ENCODE data around the gene SEC61G. TPM values are rescaled to one million over a fixed set of nuclear protein-coding genes. Genes with fewer than 3 reads are reported as not detected.

Gene SEC61G
- polyA plus RNA-seq, 2 donors: 132 to 290 TPM

- H3K4me3 ChIP-seq (ENCODE audit: low read depth in 1 of 2, low read length in 2 of 2): no peak overlapping the region
- no peaks in the 10 kb centered on the region for H3K27me3 ChIP-seq (ENCODE audit: control insufficient read depth in 1 of 2, insufficient read depth in 2 of 2, low read length in 2 of 2)
- 88 to 91% methylated on average over 7 of the region's 7 CpGs for WGBS, 2 donors
- no peaks in the 10 kb centered on the region for H3K9me3 ChIP-seq (ENCODE audit: control insufficient read depth in 2 of 2, insufficient read depth in 1 of 2, low read depth in 1 of 2, low read length in 1 of 2)
- H3K4me1 ChIP-seq (ENCODE audit: control insufficient read depth in 2 of 2, insufficient read depth in 2 of 2, low read length in 1 of 2): no peaks in the 10 kb centered on the region
- no peaks in the 10 kb centered on the region for H3K36me3 ChIP-seq (ENCODE audit: control insufficient read depth in 2 of 2, insufficient read depth in 2 of 2, low read length in 1 of 2)
- no peak overlapping the region for H3K27ac ChIP-seq (ENCODE audit: low read depth in 2 of 2, low read length in 1 of 2)
Observed at GRCh38 chr7:54725255-54725654, 33.8 kb downstream of the SEC61G start.

GRCh38 chr7:54722502-54722901, 36.5 kb downstream of the SEC61G start:
- no peak overlapping the region for H3K27ac ChIP-seq (ENCODE audit: low read depth in 2 of 2, low read length in 1 of 2)
- no peaks in the 10 kb centered on the region for H3K27me3 ChIP-seq (ENCODE audit: control insufficient read depth in 1 of 2, insufficient read depth in 2 of 2, low read length in 2 of 2)
- peaks cover 0 to 3% of the 10 kb centered on the region in 2 donors for H3K9me3 ChIP-seq (ENCODE audit: control insufficient read depth in 2 of 2, insufficient read depth in 1 of 2, low read depth in 1 of 2, low read length in 1 of 2)
- H3K36me3 ChIP-seq (ENCODE audit: control insufficient read depth in 2 of 2, insufficient read depth in 2 of 2, low read length in 1 of 2): no peaks in the 10 kb centered on the region
- no peak overlapping the region for H3K4me3 ChIP-seq (ENCODE audit: low read depth in 1 of 2, low read length in 2 of 2)
- 74 to 75% methylated on average over 1 of the region's 1 CpG for WGBS, 2 donors
- H3K4me1 ChIP-seq (ENCODE audit: control insufficient read depth in 2 of 2, insufficient read depth in 2 of 2, low read length in 1 of 2): no peaks in the 10 kb centered on the region

- Histone ChIP-seq H3K9me3 (ENCODE audit: control insufficient read depth in 2 of 2, insufficient read depth in 1 of 2, low read depth in 1 of 2, low read length in 1 of 2) (peaks cover 0 to 3% of the 10 kb centered on the region in 2 donors), H3K36me3 (ENCODE audit: control insufficient read depth in 2 of 2, insufficient read depth in 2 of 2, low read length in 1 of 2) (no peaks in the 10 kb centered on the region), H3K27ac (ENCODE audit: low read depth in 2 of 2, low read length in 1 of 2) (no peak overlapping the region), H3K4me1 (ENCODE audit: control insufficient read depth in 2 of 2, insufficient read depth in 2 of 2, low read length in 1 of 2) (no peaks in the 10 kb centered on the region), H3K4me3 (ENCODE audit: low read depth in 1 of 2, low read length in 2 of 2) (no peak overlapping the region), H3K27me3 (ENCODE audit: control insufficient read depth in 1 of 2, insufficient read depth in 2 of 2, low read length in 2 of 2) (no peaks in the 10 kb centered on the region)
- WGBS, 2 donors: 62 to 67% methylated on average over 7 to 9 of the region's 9 CpGs
Observed at GRCh38 chr7:54722026-54722425, 37.0 kb downstream of the SEC61G start.

- Histone ChIP-seq H3K9me3 (ENCODE audit: control insufficient read depth in 2 of 2, insufficient read depth in 1 of 2, low read depth in 1 of 2, low read length in 1 of 2) (peaks cover 0 to 3% of the 10 kb centered on the region in 2 donors), H3K36me3 (ENCODE audit: control insufficient read depth in 2 of 2, insufficient read depth in 2 of 2, low read length in 1 of 2) (no peaks in the 10 kb centered on the region), H3K27me3 (ENCODE audit: control insufficient read depth in 1 of 2, insufficient read depth in 2 of 2, low read length in 2 of 2) (no peaks in the 10 kb centered on the region), H3K4me1 (ENCODE audit: control insufficient read depth in 2 of 2, insufficient read depth in 2 of 2, low read length in 1 of 2) (no peaks in the 10 kb centered on the region), H3K27ac (ENCODE audit: low read depth in 2 of 2, low read length in 1 of 2) (no peak overlapping the region), H3K4me3 (ENCODE audit: low read depth in 1 of 2, low read length in 2 of 2) (no peak overlapping the region)
- WGBS, 2 donors: 75 to 78% methylated on average over 4 of the region's 4 CpGs
Observed at GRCh38 chr7:54719974-54720373, 39.0 kb downstream of the SEC61G start.

GRCh38 chr7:54719425-54719824, 39.6 kb downstream of the SEC61G start:
- Histone ChIP-seq H3K27me3 (ENCODE audit: control insufficient read depth in 1 of 2, insufficient read depth in 2 of 2, low read length in 2 of 2) (no peaks in the 10 kb centered on the region), H3K4me1 (ENCODE audit: control insufficient read depth in 2 of 2, insufficient read depth in 2 of 2, low read length in 1 of 2) (no peaks in the 10 kb centered on the region), H3K9me3 (ENCODE audit: control insufficient read depth in 2 of 2, insufficient read depth in 1 of 2, low read depth in 1 of 2, low read length in 1 of 2) (peaks cover 0 to 3% of the 10 kb centered on the region in 2 donors), H3K27ac (ENCODE audit: low read depth in 2 of 2, low read length in 1 of 2) (no peak overlapping the region), H3K36me3 (ENCODE audit: control insufficient read depth in 2 of 2, insufficient read depth in 2 of 2, low read length in 1 of 2) (no peaks in the 10 kb centered on the region), H3K4me3 (ENCODE audit: low read depth in 1 of 2, low read length in 2 of 2) (no peak overlapping the region)

GRCh38 chr7:54712820-54713219, 46.2 kb downstream of the SEC61G start:
- Histone ChIP-seq H3K27ac (ENCODE audit: low read depth in 2 of 2, low read length in 1 of 2) (no peak overlapping the region), H3K27me3 (ENCODE audit: control insufficient read depth in 1 of 2, insufficient read depth in 2 of 2, low read length in 2 of 2) (no peaks in the 10 kb centered on the region), H3K4me1 (ENCODE audit: control insufficient read depth in 2 of 2, insufficient read depth in 2 of 2, low read length in 1 of 2) (no peaks in the 10 kb centered on the region), H3K4me3 (ENCODE audit: low read depth in 1 of 2, low read length in 2 of 2) (no peak overlapping the region), H3K36me3 (ENCODE audit: control insufficient read depth in 2 of 2, insufficient read depth in 2 of 2, low read length in 1 of 2) (no peaks in the 10 kb centered on the region), H3K9me3 (ENCODE audit: control insufficient read depth in 2 of 2, insufficient read depth in 1 of 2, low read depth in 1 of 2, low read length in 1 of 2) (peaks cover 0 to 2% of the 10 kb centered on the region in 2 donors)
- WGBS, 2 donors: 74 to 83% methylated on average over 4 of the region's 4 CpGs

GRCh38 chr7:54711900-54712595, 47.0 kb downstream of the SEC61G start:
- WGBS, 2 donors: 79 to 81% methylated on average over 2 of the region's 2 CpGs

GRCh38 chr7:54709283-54709682, 49.7 kb downstream of the SEC61G start:
- Histone ChIP-seq H3K27me3 (ENCODE audit: control insufficient read depth in 1 of 2, insufficient read depth in 2 of 2, low read length in 2 of 2) (no peaks in the 10 kb centered on the region), H3K9me3 (ENCODE audit: control insufficient read depth in 2 of 2, insufficient read depth in 1 of 2, low read depth in 1 of 2, low read length in 1 of 2) (peaks cover 0 to 2% of the 10 kb centered on the region in 2 donors), H3K4me3 (ENCODE audit: low read depth in 1 of 2, low read length in 2 of 2) (no peak overlapping the region), H3K27ac (ENCODE audit: low read depth in 2 of 2, low read length in 1 of 2) (no peak overlapping the region), H3K36me3 (ENCODE audit: control insufficient read depth in 2 of 2, insufficient read depth in 2 of 2, low read length in 1 of 2) (no peaks in the 10 kb centered on the region), H3K4me1 (ENCODE audit: control insufficient read depth in 2 of 2, insufficient read depth in 2 of 2, low read length in 1 of 2) (no peaks in the 10 kb centered on the region)
- 68 to 73% methylated on average over 1 of the region's 1 CpG for WGBS, 2 donors

More at GRCh38 chr7:54711900-54712595, 47.0 kb downstream of the SEC61G start:
- H3K36me3 ChIP-seq (ENCODE audit: control insufficient read depth in 2 of 2, insufficient read depth in 2 of 2, low read length in 1 of 2): no peaks in the 10 kb centered on the region
- H3K27ac ChIP-seq (ENCODE audit: low read depth in 2 of 2, low read length in 1 of 2): no peak overlapping the region
- H3K4me3 ChIP-seq (ENCODE audit: low read depth in 1 of 2, low read length in 2 of 2): no peak overlapping the region
- H3K4me1 ChIP-seq (ENCODE audit: control insufficient read depth in 2 of 2, insufficient read depth in 2 of 2, low read length in 1 of 2): no peaks in the 10 kb centered on the region
- peaks cover 0 to 2% of the 10 kb centered on the region in 2 donors for H3K9me3 ChIP-seq (ENCODE audit: control insufficient read depth in 2 of 2, insufficient read depth in 1 of 2, low read depth in 1 of 2, low read length in 1 of 2)
- H3K27me3 ChIP-seq (ENCODE audit: control insufficient read depth in 1 of 2, insufficient read depth in 2 of 2, low read length in 2 of 2): no peaks in the 10 kb centered on the region

- Histone ChIP-seq H3K4me1 (ENCODE audit: control insufficient read depth in 2 of 2, insufficient read depth in 2 of 2, low read length in 1 of 2) (no peaks in the 10 kb centered on the region), H3K4me3 (ENCODE audit: low read depth in 1 of 2, low read length in 2 of 2) (no peak overlapping the region), H3K27ac (ENCODE audit: low read depth in 2 of 2, low read length in 1 of 2) (no peak overlapping the region), H3K27me3 (ENCODE audit: control insufficient read depth in 1 of 2, insufficient read depth in 2 of 2, low read length in 2 of 2) (no peaks in the 10 kb centered on the region), H3K9me3 (ENCODE audit: control insufficient read depth in 2 of 2, insufficient read depth in 1 of 2, low read depth in 1 of 2, low read length in 1 of 2) (peaks cover 0 to 2% of the 10 kb centered on the region in 2 donors), H3K36me3 (ENCODE audit: control insufficient read depth in 2 of 2, insufficient read depth in 2 of 2, low read length in 1 of 2) (no peaks in the 10 kb centered on the region)
- WGBS, 2 donors: 35% methylated on average over 4 of the region's 4 CpGs
Observed at GRCh38 chr7:54705436-54705835, 53.6 kb downstream of the SEC61G start.

- no peak overlapping the region for H3K4me3 ChIP-seq (ENCODE audit: low read depth in 1 of 2, low read length in 2 of 2)
- no peaks in the 10 kb centered on the region for H3K4me1 ChIP-seq (ENCODE audit: control insufficient read depth in 2 of 2, insufficient read depth in 2 of 2, low read length in 1 of 2)
- H3K36me3 ChIP-seq (ENCODE audit: control insufficient read depth in 2 of 2, insufficient read depth in 2 of 2, low read length in 1 of 2): no peaks in the 10 kb centered on the region
- H3K27ac ChIP-seq (ENCODE audit: low read depth in 2 of 2, low read length in 1 of 2): no peak overlapping the region
- peaks cover 0 to 2% of the 10 kb centered on the region in 2 donors for H3K9me3 ChIP-seq (ENCODE audit: control insufficient read depth in 2 of 2, insufficient read depth in 1 of 2, low read depth in 1 of 2, low read length in 1 of 2)
- H3K27me3 ChIP-seq (ENCODE audit: control insufficient read depth in 1 of 2, insufficient read depth in 2 of 2, low read length in 2 of 2): no peaks in the 10 kb centered on the region
- 44 to 50% methylated on average over 2 of the region's 2 CpGs for WGBS, 2 donors
Observed at GRCh38 chr7:54704851-54705250, 54.2 kb downstream of the SEC61G start.
